Measurements from ENCODE around the gene SBK1.

The SBK1 gene

DNA sequence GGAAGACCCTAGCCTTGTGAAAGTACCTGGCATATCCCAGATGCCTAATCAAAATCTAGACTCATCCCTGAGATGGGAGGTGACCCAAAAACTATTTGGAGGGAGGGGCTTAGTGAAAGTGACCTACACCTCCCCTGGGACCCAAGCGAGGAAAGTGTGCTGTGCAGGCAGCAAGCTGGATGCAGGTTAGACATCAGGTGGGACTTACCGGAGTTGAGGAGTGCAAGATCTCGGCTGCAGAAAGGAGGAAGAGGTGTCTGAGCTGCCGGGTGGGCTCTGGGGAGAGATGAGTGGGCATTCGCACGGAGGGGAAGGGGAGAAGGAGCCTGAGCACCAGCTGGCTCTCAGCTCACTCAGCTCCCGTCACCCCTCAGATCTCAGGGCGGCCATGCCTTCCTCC lies 10.3 kb upstream of the SBK1 start:
- no peak for DNase-seq (ENCODE audit: low read depth in 2 of 2)

DNA sequence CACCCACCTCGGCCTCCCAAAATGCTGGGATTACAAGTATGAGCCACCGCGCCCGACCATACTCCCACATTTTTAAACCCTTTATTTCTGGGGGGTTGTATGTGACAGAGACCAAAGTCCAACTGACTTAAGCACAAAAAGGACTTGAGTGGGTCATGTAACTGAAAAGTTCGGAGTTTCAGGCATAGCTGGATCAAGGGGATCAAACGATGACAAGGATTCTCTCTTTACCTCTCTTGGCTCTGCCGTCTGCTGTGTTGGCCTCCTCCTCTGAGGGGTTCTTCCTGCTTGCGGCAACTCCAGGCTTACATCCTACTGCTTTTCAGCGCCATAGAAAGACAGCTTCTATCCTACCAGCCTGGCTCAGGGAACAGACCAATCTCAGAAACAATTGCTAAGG lies 9.2 kb upstream of the SBK1 start:
- DNase-seq (ENCODE audit: low read depth in 2 of 2) = no peak

GRCh38 chr16:28283798-28284577 lies 8.3 kb upstream of the SBK1 start:
- DNase-seq (ENCODE audit: low read depth in 2 of 2) = no peak

GRCh38 chr16:28285649-28286048 lies 6.7 kb upstream of the SBK1 start:
- no peak for DNase-seq (ENCODE audit: low read depth in 2 of 2)

DNA sequence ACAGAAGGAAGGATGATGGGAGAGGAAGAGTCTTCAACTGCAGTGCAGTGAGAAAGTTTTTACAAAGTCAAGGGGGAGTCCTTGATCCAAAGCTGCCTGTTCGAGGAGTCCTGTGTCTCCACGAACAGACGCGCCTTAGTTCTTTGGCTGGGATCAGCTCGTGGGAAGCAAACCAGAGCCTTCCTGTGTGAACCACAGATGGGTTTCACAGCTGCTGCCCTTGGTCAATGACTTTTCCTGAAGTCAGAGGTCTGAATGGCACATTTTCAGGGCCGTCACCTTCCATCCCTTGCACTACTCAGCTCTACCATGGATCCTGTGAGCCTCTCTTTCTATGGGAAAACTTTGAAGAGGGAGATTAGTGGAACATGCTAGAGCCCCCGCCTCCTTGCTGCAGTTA lies 4.2 kb upstream of the SBK1 start:
- no peak for DNase-seq (ENCODE audit: low read depth in 2 of 2)

GRCh38 chr16:28289048-28289447 lies 3.3 kb upstream of the SBK1 start:
- no peak for DNase-seq (ENCODE audit: low read depth in 2 of 2)

- DNase-seq (ENCODE audit: low read depth in 2 of 2) = no peak
Observed at GRCh38 chr16:28289939-28290858, 2.1 kb upstream of the SBK1 start.

DNA sequence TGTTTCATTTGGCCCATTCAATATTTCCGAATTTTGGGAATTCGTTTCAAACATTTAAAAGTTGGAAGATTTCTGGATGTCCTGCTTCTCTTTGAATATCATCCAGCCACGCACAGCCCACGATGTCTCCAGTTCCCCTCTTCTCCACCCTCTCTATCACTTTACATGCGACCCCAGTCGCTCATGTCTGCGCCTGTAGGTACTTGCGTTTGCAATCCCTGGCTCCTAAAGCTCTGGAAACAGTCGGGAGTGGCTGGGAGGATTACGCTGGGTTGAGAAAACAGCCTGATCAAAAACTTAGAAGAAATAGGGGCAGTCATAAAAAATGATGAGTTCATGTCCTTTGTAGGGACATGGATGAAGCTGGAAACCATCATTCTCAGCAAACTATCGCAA lies 1.5 kb upstream of the SBK1 start:
- DNase-seq (ENCODE audit: low read depth in 2 of 2) = no peak

- DNase-seq (ENCODE audit: low read depth in 2 of 2) = no peak
Observed at GRCh38 chr16:28292731-28293600, 641 bp downstream of the SBK1 start.

GRCh38 chr16:28293601-28293960 lies 1.3 kb downstream of the SBK1 start:
- no peak for DNase-seq (ENCODE audit: low read depth in 2 of 2)

- DNase-seq (ENCODE audit: low read depth in 2 of 2) = no peak
Observed at GRCh38 chr16:28294201-28294600, 1.9 kb downstream of the SBK1 start.

GRCh38 chr16:28295276-28295675 lies 3.0 kb downstream of the SBK1 start:
- no peak for DNase-seq (ENCODE audit: low read depth in 2 of 2)

DNA sequence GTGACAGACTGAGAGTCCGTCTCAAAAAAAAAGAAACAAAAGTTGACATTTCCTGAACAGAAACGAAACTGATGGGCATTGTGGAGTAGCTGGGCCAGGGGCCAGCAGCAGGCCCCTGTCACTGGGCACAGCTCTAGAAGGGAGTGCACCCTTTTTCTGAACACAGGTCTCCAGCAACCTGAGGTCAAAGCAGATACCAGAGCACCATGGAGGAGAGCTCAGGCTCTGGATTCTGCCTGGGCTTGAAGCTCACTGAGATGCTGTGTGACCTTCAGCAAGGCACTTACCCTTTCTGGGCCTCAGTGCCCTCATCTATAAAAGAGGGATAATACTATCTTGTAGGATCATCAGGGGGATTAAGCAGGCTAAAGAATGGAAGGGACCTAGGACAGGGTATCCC lies 5.0 kb downstream of the SBK1 start:
- DNase-seq (ENCODE audit: low read depth in 2 of 2) = no peak

- DNase-seq (ENCODE audit: low read depth in 2 of 2) = no peak
Observed at GRCh38 chr16:28297784-28298510, 5.6 kb downstream of the SBK1 start.

GRCh38 chr16:28298511-28298878 lies 6.2 kb downstream of the SBK1 start:
- DNase-seq (ENCODE audit: low read depth in 2 of 2) = no peak

GRCh38 chr16:28300327-28300726 lies 8.0 kb downstream of the SBK1 start:
- no peak for DNase-seq (ENCODE audit: low read depth in 2 of 2)

DNA sequence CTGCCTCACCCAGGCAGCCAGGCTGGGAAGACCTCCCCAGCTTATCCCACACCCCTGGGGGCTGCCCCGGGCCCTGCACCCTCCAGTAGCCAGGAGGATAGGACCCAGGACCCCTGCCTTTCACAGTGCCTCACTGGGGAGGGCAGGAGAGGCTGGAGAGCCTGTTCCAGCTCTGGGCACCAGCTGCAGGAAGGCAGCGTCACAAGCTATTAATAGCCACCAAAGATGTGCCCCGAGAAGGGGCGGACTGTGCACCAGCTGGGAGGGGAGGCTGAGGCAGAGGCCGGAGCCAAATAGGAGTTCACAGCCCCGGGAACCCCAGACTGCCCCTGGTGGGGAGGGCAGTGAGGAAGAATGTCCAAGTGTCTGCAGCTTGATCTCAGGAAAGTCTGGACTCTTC lies 8.8 kb downstream of the SBK1 start:
- no peak for DNase-seq (ENCODE audit: low read depth in 2 of 2)

DNA sequence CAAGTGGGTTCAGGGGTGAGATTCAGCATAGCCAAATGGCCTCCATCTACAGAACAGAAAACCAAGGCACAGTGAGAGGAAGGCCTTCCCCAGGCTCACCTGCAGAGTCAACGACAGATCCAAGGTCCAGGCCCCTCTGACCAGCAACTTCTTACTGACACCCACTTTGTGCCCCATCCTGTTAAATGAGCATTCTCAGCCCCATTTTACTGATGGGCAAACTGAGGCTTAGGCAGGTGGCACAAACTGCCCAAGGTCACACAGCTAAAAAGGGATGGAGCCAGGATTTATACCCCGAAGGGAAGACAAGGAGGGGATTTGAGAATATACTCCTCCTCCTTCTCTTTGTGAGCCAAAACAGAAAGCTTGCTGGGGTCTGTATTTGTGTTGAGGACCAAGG lies 9.3 kb downstream of the SBK1 start:
- no peak for DNase-seq (ENCODE audit: low read depth in 2 of 2)

GRCh38 chr16:28303132-28303531 lies 10.8 kb downstream of the SBK1 start:
- DNase-seq (ENCODE audit: low read depth in 2 of 2) = no peak

DNA sequence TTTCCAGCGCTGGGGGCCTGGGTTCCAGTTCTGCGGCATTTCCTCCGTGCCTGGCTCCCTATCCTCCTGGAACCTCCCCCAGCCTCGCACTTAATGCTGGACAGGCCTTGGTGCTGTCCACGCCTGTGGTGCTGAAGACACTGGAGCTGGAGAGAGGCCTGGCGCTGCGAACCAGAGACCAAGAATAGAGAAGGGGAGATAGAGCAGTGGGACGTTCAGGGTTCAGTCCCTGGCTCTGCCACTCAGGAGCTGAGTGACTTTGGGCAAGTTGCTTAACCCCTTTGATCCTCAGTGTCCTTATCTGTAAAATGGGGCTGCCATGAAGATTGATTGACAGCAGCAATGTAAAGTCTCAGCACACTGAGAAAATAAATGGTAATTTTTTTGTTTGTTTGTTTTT lies 11.9 kb downstream of the SBK1 start:
- no peak for DNase-seq (ENCODE audit: low read depth in 2 of 2)

DNA sequence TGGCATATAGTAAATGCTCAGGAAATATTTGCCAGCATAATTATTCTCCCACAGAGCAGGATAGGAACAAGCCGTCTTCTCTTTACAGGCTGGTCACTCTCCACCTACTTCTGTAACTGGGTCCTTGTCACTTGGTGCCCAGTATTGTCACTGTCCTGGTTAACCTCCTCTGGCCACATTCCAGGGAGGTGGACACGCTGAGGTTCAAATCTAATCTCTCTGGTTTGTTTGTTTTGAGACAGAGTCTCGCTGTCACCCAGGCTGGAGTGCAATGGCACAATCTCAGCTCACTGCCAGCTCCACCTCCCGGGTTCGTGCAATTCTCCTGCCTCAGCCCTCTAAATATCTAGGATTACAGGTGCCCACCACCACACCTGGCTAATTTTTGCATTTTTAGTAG lies 15.6 kb downstream of the SBK1 start:
- DNase-seq (ENCODE audit: low read depth in 2 of 2) = no peak

Measured in fibroblast of skin of left quadriceps (primary cell).